AG09309 (cell line): ENCODE data around the gene UBE2D2.

Source experiments
- DNase-seq: peaks from one replicate; pipeline ENCODE4 v3.0.0-alpha.2; 2010; ENCODE audit warnings: low read depth
- H3K4me3 ChIP-seq: 2 replicates; pipeline ENCODE4 v1.5.1; 2011; ENCODE audit warnings: mild to moderate bottlenecking, low read depth, low read length, moderate library complexity; ENCODE audit not compliant: control insufficient read depth
- CTCF ChIP-seq: IDR thresholded peaks from 2 replicates; pipeline ENCODE4 v1.5.1; 2011; ENCODE audit warnings: mild to moderate bottlenecking, low read depth, low read length, inconsistent platforms; ENCODE audit not compliant: insufficient read depth, control insufficient read depth; ENCODE audit errors: missing control alignments

UBE2D2 gene

GRCh38 chr5:139670369-139671095 is 109.4 kb downstream of the UBE2D2 start:
- peak; percentile 28 for TF ChIP-seq CTCF
- no peak for DNase-seq
- H3K4me3 ChIP-seq = no peak overlapping the region

- TF ChIP-seq CTCF = no peak
- no peak for DNase-seq
- no peak overlapping the region for H3K4me3 ChIP-seq
Measured at GRCh38 chr5:139671096-139671841, 110.1 kb downstream of the UBE2D2 start.

DNA sequence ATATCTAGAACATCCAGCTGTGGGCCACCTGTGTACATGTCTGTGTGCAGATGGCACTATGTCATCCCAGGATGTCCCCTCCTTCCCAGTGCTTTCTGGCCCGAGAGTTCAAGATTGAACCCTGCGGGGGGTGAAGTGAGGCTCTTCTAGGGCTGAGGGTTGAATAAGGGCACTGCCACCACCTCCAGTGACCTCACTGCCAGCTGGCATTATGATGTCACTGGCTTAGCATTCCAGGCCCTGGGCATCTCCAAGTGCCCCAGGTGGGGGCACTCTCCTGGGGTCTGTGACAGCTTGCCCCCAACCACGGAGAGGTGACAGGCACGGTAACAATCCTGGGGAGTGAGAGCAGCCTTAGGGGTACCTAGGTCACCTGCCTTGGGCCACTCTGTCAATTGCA is 114.1 kb downstream of the UBE2D2 start:
- DNase-seq = no peak
- no peak for TF ChIP-seq CTCF
- no peak overlapping the region for H3K4me3 ChIP-seq

- DNase-seq = no peak
- no peak for TF ChIP-seq CTCF
- no peak overlapping the region for H3K4me3 ChIP-seq
Measured at GRCh38 chr5:139675825-139676224, 114.7 kb downstream of the UBE2D2 start.

DNA sequence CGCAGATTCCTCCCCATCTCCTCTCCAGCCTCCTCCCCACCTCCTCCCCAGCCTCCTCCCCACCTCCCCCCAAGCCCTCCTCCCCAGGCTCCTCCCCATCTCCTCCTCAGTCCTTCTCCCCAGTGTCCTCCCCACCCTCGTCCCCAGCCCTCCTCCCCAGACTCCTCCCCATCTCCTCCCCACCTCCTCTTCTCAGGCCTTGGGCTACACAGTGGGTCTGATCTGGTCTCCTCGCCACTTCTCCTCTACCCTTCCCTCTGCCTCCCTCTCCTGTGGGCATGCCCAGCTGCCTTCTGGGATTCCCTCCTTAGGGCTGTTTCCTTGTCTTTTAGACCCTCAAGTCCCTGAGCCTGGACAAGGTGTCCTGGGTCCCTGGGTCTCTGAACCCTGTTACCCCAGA is 115.3 kb downstream of the UBE2D2 start:
- no peak for DNase-seq
- TF ChIP-seq CTCF = no peak
- H3K4me3 ChIP-seq = no peak overlapping the region

DNA sequence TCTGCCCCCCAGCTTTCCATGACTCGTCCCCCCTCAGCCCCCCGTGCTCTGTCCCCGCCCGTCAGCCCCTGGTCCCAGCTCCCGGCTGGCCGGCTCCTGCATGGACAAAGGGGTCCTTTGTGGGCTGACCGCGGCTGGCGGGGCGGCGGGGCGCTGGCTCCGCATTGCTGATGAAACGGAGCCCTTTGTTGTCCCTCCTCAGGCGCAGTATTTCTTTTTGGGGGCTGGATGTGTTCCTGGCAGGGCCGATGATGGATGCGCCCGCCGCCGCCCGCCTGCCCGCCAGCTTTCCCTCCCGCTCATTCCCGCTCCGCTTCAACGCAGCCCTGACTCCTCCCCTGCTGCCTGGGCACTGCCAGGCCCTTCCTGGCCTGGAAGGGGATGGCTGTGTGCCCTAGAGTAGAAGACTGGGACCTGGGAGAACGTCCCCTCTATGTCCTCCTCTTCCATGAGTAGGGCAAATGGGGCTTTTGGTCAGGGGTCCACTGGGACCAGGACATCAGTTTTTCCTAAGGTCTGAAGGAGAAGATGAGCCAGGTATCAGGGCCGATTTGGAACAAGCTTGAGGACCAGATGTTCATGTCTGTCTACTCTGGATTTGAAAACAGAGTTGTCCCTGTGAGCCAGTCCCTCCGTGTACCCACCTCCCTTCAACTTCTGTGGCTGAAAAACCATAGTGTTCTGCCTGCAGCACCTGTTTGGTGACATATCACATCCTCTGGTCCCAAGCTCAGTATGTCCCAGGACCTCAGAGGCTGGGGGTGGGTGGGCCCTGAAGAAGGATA is 116.0 kb downstream of the UBE2D2 start:
- H3K4me3 ChIP-seq = no peak overlapping the region
- TF ChIP-seq CTCF = no peak
- no peak for DNase-seq
